ENCODE results near the gene SRR. TPM values are rescaled to one million over a fixed set of nuclear protein-coding genes. Genes with fewer than 3 reads are reported as not detected.
A peak's percentile ranks its signal among the peaks of the same experiment; 100 is the strongest.

Gene SRR
- total and polyA plus RNA-seq, 9 of the 15 experiments (the other 6 are each of a cell fraction or from before 2014, with no cell fraction given), result 5.0 to 19.4 (median 7.9) TPM

DNA sequence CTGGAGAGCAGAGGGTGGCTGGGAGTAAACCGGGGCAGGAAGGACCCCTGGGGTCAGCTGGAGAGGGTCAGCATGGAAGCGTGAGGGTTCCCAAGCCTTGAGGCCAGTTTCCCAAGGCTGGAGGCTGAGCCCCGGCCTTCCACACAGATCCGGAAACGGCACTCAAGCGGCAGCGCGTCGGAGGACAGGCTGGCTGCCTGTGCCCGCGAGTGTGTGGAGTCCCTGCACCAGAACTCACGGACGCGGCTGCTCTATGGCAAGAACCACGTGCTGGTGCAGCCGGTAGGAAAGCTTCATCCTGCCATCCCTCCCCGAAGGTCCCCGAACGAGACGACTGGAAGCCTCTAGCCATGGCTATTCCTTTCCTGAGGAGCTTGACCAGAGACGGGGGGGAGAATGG is 59.6 kb downstream of the SRR start:
- H3K4me1 ChIP-seq (replicated peaks in 1 of 2; ENCODE audit: control insufficient read depth in 2 of 2, insufficient read depth in 2 of 2, low read length in 2 of 2), result peaks cover 8 to 13% of the 10 kb centered on the region in 2 experiments; a peak in 4 of 5 replicates
- H3K79me2 ChIP-seq (ENCODE audit: control insufficient read depth, insufficient read depth, low read length), result no peaks in the 10 kb centered on the region
- DNase-seq (ENCODE audit: extremely low read depth in 1 of 4, low spot score in 3 of 4) (no peak), ATAC-seq (no peak), FAIRE-seq (no peak)
- TF ChIP-seq FUS (optimal IDR thresholded peaks at IDR 0.05; ENCODE audit: low read depth, low read length) (no peak), POLR2G (IDR thresholded peaks at IDR 0.05; ENCODE audit: low read depth, low read length) (peak; percentile 14; the same call in 1 of the 2 replicates)
- in situ Hi-C loops (cut with MboI), result no loop called here
- no peaks in the 10 kb centered on the region for H3K9me3 ChIP-seq (replicated peaks; ENCODE audit: control insufficient read depth, insufficient read depth, low read depth, low read length)
- H3K9me1 ChIP-seq (ENCODE audit: control insufficient read depth, insufficient read depth, low read length), result no peaks in the 10 kb centered on the region
- H3K27me3 ChIP-seq (ENCODE audit: control insufficient read depth in 2 of 2, insufficient read depth in 2 of 2, low read length in 2 of 2), result no peaks in the 10 kb centered on the region
- intact Hi-C loops (cut with micrococcal nuclease), result no loop called here
- ChIA-PET POLR2A (interaction anchor here (0.8 kb wide), 1 partner anchor 10 kb away, joined by 3 read pairs; no protein-coding TSS in a partner anchor), CTCF (ENCODE audit: low intra/inter-chr PET ratio) (no interaction called here)
- H4K20me1 ChIP-seq (replicated peaks; ENCODE audit: control insufficient read depth, insufficient read depth, low read length), result no peaks in the 10 kb centered on the region; the same call in 1 of the 2 replicates
- H3K36me3 ChIP-seq (ENCODE audit: control insufficient read depth, insufficient read depth, low read length), result no peaks in the 10 kb centered on the region
- no TSS peak for BruUV-seq (replicated peaks)
- no peak overlapping the region for H3K4me2 ChIP-seq (ENCODE audit: insufficient read depth, low read length)
- no peak overlapping the region for H3K27ac ChIP-seq (ENCODE audit: extremely low read depth, low read depth, low read length)
- no peak overlapping the region for H3K9ac ChIP-seq (ENCODE audit: insufficient read depth in 1 of 2, low read depth in 2 of 2, low read length in 2 of 2)
- no peak overlapping the region for H2AFZ ChIP-seq (ENCODE audit: low read depth, low read length)
- H3K4me3 ChIP-seq, result no peak overlapping the region
- WGBS (ENCODE audit: insufficient coverage, low coverage, missing lambda C conversion rate), result 71% methylated on average over 1 of the region's 21 CpGs

DNA sequence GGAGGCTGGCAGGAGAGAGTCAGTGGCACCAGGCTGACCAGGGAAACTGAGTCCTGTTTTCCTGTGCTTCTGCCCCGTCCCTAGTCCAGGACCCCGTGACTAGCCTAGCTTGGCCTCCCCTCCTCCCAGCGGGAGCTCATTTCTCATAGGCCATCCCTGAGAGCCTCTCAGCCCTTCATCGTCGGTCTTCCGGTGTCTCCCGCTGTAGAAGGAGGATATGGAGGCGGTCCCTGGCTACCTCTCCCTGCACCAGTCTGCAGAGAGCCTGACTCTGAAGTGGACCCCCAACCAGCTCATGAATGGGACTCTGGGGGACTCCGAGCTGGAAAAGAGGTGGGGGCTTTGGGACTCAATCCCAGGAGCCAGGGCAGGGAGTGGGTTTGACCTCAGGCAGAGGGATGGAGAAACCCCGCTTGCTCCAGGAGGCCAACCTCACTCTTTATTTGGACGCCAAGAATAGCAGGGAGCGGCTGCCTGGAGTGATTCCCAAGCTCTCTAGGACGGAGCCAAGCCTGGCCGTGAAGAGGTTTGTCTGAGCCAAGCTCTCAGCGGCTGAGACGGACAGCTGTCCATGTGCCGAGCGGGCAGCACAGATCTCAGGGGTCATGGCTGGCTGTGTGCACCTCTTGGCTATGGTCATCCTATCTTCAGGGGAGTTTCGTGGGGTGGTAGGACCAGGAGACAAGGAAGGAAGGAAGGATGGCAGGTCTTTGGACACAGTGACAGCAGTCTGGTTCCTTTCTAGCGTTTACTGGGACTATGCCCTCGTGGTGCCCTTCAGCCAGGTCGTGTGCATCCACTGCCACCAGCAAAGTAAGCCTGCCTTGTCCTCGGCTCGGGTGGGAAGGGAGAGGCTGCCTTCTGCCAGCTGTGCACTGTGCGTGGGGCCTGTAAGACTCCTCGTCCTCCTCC is 60.4 kb downstream of the SRR start:
- Histone ChIP-seq H3K9me1 (ENCODE audit: control insufficient read depth, insufficient read depth, low read length) (no peaks in the 10 kb centered on the region), H3K9ac (ENCODE audit: insufficient read depth in 1 of 2, low read depth in 2 of 2, low read length in 2 of 2) (no peak overlapping the region), H3K4me3 (no peak overlapping the region), H3K4me1 (replicated peaks in 1 of 2; ENCODE audit: control insufficient read depth in 2 of 2, insufficient read depth in 2 of 2, low read length in 2 of 2) (peaks cover 7 to 10% of the 10 kb centered on the region in 2 experiments; a peak in 4 of 5 replicates), H3K27ac (ENCODE audit: extremely low read depth, low read depth, low read length) (no peak overlapping the region), H2AFZ (ENCODE audit: low read depth, low read length) (no peak overlapping the region), H4K20me1 (replicated peaks; ENCODE audit: control insufficient read depth, insufficient read depth, low read length) (no peaks in the 10 kb centered on the region; the same call in 1 of the 2 replicates), H3K27me3 (ENCODE audit: control insufficient read depth in 2 of 2, insufficient read depth in 2 of 2, low read length in 2 of 2) (no peaks in the 10 kb centered on the region), H3K9me3 (replicated peaks; ENCODE audit: control insufficient read depth, insufficient read depth, low read depth, low read length) (no peaks in the 10 kb centered on the region), H3K79me2 (ENCODE audit: control insufficient read depth, insufficient read depth, low read length) (no peaks in the 10 kb centered on the region), H3K4me2 (ENCODE audit: insufficient read depth, low read length) (no peak overlapping the region), H3K36me3 (ENCODE audit: control insufficient read depth, insufficient read depth, low read length) (no peaks in the 10 kb centered on the region)
- DNase-seq (ENCODE audit: extremely low read depth in 1 of 4, low spot score in 3 of 4), result no peak
- intact Hi-C loops (cut with micrococcal nuclease) (no loop called here), in situ Hi-C loops (cut with MboI) (no loop called here)
- no TSS peak for BruUV-seq (replicated peaks)
- WGBS (ENCODE audit: insufficient coverage, low coverage, missing lambda C conversion rate), result 81% methylated on average over 13 of the region's 26 CpGs
- CTCF ChIA-PET (ENCODE audit: low intra/inter-chr PET ratio), result no interaction called here
- POLR2A ChIA-PET, result no interaction called here
- no peak for FAIRE-seq
- ATAC-seq, result no peak
- TF ChIP-seq POLR3A (IDR thresholded peaks at IDR 0.05; ENCODE audit: borderline replicate concordance, extremely low read depth, insufficient read depth, insufficient read length) (no peak), ZNF174 (CRISPR knock-in tag; IDR thresholded peaks at IDR 0.05) (no peak), C11orf30 (IDR thresholded peaks at IDR 0.05; ENCODE audit: low read depth) (no peak), HNRNPL (IDR thresholded peaks at IDR 0.05; ENCODE audit: low read depth, low read length) (no peak), GABPB2 (CRISPR knock-in tag; conservative IDR thresholded peaks at IDR 0.05) (no peak), SETDB1 (IDR thresholded peaks at IDR 0.05; ENCODE audit: low read length) (no peak)
- TF ChIP-seq, protein P1, sequence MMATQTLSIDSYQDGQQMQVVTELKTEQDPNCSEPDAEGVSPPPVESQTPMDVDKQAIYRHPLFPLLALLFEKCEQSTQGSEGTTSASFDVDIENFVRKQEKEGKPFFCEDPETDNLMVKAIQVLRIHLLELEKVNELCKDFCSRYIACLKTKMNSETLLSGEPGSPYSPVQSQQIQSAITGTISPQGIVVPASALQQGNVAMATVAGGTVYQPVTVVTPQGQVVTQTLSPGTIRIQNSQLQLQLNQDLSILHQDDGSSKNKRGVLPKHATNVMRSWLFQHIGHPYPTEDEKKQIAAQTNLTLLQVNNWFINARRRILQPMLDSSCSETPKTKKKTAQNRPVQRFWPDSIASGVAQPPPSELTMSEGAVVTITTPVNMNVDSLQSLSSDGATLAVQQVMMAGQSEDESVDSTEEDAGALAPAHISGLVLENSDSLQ (IDR thresholded peaks at IDR 0.05), result no peak
- TF ChIP-seq, protein P2, sequence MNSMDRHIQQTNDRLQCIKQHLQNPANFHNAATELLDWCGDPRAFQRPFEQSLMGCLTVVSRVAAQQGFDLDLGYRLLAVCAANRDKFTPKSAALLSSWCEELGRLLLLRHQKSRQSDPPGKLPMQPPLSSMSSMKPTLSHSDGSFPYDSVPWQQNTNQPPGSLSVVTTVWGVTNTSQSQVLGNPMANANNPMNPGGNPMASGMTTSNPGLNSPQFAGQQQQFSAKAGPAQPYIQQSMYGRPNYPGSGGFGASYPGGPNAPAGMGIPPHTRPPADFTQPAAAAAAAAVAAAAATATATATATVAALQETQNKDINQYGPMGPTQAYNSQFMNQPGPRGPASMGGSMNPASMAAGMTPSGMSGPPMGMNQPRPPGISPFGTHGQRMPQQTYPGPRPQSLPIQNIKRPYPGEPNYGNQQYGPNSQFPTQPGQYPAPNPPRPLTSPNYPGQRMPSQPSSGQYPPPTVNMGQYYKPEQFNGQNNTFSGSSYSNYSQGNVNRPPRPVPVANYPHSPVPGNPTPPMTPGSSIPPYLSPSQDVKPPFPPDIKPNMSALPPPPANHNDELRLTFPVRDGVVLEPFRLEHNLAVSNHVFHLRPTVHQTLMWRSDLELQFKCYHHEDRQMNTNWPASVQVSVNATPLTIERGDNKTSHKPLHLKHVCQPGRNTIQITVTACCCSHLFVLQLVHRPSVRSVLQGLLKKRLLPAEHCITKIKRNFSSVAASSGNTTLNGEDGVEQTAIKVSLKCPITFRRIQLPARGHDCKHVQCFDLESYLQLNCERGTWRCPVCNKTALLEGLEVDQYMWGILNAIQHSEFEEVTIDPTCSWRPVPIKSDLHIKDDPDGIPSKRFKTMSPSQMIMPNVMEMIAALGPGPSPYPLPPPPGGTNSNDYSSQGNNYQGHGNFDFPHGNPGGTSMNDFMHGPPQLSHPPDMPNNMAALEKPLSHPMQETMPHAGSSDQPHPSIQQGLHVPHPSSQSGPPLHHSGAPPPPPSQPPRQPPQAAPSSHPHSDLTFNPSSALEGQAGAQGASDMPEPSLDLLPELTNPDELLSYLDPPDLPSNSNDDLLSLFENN (IDR thresholded peaks at IDR 0.05; ENCODE audit: low read depth in 2 of 2, low read length in 2 of 2), result no peak
